PFSK-1 (cell line): ENCODE data around the gene MALAT1.

ENCODE experiments used
- POLR2AphosphoS5 ChIP-seq: IDR thresholded peaks from 2 replicates; pipeline ENCODE4 v1.6.1; 2012; ENCODE audit warnings: low read depth, mild to moderate bottlenecking, control low read depth, low read length, moderate library complexity
- REST ChIP-seq, 2 experiments: IDR thresholded peaks; 2 replicates each; pipeline versions ENCODE4 v1.6.1 to v1.8.0; 2011 to 2012; ENCODE audit warnings: low read depth in 2 of 2, low read length in 2 of 2, control low read depth in 1 of 2, inconsistent platforms in 1 of 2, mild to moderate bottlenecking in 1 of 2, moderate library complexity in 1 of 2; ENCODE audit not compliant: insufficient read depth in 1 of 2

- TF ChIP-seq REST (IDR thresholded peaks at IDR 0.05; ENCODE audit: insufficient read depth in 1 of 2, low read depth in 2 of 2, low read length in 2 of 2) (no peak), POLR2AphosphoS5 (no peak)
Observed at GRCh38 chr11:65537620-65538231, 38.9 kb downstream of the MALAT1 start.
